ENCODE results near the gene RASA3.
"Not testable (repeated sequence)": the region's sequence is repeated elsewhere in the genome, so short reads cannot be mapped to it uniquely, and the experiment has no call there.

Gene RASA3

DNA sequence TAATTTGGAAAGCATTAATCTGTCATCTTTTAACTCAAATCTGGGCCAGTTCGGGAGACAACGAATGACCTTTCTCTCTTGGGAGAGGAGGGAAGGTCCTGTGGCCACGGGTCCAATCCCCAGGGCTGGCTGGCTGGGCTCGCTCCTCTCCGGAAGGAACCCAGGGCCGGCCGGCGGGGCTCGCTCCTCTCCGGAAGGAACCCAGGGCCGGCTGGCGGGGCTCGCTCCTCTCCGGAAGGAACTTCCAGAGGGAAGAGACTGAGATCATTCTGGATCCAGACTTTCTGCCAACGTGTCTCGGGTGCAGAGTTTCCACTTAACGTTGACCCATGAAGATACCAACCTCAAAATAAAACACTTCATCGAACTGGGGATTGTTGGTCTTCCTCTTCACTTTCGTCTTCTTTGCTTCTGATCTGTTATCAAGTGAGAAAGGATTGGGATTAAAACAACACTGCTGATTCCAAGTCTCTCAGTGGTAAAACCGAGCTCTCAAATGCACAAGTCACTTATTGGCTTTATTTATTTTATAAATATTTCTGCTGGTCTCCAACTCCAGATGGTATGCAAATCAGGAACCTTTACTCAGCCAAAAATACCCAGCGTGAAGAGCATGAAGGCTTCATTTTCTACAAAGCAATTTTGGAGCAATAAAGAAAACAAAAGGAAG lies 105.2 kb downstream of the RASA3 start:
- DNase-seq, result no peak

DNA sequence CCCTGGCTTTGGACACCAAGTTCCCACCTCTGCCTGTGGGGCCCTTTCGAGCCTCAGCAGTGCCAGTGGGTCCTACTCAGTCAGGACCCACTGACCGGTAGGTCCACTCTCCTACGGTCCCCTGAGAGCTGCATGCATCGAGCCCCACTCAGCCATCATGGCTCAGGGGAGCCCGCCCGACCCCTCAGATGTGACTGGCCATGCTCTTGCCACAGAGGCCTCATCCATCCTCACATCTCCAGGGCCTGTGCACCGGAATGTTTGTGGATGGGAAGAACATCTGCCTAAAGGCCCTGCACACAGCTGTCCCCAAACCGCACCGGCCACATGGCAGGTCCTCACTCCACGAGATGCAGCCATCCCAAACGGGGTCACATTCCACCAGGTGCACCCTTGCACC lies 105.9 kb downstream of the RASA3 start:
- no peak for DNase-seq

DNA sequence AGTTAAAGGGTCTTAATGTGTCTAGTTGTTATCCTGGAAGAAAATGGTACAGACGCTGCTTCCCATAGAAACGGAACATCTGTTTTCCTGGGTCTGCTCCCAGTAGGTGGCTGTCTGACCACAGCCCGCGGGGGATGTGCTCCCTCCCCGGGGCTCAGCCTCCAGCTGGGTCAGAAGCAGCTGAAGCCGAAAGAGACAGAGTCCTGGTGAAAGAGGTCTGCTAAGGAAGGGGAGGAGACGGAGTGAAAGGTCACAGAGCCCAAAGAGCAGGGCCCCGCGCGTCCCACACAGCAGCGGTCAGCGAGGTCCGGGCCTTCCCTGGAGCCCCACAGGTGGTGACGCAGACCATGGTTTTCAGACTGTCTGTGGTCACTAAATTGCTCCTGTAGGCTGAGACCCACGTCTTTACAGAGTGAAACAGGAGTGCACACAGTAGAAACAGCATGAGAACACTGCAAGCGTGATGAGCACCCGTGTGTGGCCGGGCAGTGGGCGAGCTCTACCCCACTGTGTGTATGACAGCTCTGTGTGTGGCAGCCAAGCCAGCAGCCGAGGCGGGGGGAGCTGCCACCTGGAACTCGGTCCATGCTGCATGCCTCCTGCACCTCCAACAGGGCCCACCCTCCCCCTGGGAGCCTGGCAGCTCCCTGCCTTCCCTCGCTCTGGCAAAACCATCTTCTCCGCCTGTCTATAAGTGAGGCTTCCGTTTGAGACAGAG lies 106.5 kb downstream of the RASA3 start:
- DNase-seq, result no peak

DNA sequence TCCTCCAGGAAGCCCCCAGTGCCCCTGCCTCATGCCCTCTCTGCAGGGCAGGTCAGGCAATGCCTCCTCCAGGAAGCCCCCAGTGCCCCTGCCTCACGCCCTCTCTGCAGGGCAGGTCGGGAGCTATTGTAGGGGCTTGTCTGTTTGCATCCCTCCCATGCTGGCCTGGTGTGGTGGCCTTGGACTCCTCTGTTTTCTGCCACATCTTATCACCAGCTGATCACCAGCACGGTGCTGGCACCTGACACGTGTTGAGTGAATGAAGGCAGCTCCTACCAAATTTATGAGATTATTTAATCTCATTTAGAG lies 107.1 kb downstream of the RASA3 start:
- no peak for DNase-seq

DNA sequence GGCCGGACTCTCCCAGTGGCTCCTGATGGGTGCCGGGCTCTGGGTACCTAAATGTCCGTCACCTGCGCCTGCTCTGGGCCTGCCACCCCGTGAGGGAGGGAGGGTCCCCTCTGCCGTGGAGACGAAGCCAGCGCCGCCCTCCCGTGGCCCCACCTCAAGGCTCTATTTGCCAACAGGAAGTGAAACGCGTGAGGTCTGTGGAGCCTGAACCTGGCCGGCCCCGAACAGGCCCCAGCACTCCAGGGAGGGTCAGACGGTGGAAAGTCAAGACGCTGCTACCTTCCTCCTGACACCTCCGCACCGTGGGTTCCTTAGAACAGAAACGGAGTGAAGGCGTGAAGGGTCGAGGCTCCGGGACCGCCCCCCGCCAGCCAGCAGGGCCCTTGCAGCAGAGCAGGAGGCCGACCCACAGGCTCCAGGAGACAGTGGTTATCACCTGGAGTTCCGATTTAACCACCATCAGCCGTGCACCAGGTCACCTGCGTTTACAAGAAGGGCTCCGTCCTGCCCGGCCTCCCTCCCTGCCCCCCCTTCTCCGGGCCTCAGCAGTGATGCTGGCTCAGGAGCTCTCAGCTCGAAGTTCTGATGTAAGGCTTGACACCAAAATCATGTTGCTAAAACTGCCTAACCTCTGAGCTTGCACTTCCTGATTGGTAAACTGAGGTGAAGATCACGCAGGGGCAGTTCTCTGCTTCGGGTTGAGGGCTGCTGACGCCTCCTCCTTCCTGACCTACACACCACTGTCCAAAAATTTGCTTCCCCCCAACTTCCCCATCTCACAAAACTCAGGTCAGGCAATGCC lies 107.6 kb downstream of the RASA3 start:
- no peak for DNase-seq

DNA sequence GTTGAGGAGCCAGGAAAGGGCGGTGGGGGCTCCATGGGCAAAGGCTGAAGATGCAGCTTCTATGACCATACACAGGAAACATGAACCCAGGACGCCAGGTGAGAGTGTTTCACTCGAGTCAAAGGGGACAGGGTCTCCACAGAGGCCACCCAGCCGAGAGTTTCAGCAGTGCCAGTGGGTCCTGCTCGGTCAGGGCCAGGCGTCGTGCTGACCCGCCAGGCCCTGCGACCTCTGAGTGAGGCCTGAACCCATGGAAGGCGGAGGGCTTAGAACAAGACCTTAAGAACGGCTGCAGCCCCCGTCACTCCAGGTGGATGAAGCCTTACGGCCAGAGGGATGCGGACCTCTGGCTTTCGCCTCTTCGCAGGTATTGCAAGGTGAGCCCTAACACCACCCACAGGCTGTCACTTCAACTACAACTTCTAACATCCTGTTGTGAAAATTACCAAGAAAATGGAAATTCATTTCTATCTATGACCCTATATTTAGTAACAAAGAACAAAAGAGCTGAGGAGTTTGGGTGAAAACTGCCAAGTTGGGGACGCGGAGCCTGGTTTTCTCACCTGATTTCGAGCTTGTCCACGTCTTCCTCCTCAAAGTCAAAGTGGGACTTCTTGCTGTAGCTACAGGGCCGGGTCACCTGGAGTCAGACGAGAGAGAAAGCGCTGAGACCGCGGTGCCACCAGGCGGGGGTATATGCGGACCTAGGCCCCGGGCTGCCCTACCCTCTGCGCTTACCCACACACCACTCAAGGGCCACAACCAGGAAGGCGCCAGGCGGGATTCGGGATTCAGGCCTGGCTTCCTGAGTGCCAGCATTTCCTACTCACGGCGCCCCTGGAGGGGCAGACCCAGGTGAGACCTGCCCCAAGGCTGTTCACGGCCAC lies 108.5 kb downstream of the RASA3 start:
- no peak for DNase-seq

DNA sequence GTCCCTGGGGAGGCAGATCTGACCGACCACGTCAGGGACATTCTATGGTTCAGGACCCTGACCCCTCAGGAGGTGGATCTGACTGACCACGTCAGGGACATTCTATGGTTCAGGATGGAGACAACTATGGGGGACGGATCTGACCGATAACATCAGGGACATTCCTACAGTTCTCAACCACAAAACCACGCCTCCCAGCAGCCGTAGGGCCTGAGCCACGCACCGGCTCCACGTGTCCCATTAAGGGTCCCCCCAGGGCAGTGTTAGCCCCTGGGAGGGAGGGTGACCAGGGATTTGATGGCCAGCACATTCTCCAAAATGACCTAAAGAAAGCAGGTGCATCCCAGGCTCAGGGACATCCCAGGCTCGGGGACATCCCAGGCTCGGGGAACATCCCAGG lies 109.5 kb downstream of the RASA3 start:
- DNase-seq, result no peak

DNA sequence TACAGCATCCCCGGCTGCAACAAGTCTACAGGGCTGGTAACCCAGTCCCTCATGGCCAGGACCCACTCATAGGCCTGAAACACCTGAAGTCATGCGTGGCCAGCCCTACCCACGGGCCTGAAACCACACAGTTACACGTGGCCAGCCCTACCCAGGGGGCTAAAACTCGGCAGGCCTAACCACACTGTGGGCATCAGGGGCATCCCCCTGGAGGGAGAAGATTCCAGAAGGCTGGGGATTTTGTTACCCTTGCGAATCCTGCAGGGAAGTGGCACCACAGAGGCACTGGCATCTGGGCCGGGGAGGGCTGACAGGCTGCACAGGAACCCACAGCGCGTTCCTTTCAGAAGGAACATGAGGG lies 110.1 kb downstream of the RASA3 start:
- DNase-seq, result no peak

DNA sequence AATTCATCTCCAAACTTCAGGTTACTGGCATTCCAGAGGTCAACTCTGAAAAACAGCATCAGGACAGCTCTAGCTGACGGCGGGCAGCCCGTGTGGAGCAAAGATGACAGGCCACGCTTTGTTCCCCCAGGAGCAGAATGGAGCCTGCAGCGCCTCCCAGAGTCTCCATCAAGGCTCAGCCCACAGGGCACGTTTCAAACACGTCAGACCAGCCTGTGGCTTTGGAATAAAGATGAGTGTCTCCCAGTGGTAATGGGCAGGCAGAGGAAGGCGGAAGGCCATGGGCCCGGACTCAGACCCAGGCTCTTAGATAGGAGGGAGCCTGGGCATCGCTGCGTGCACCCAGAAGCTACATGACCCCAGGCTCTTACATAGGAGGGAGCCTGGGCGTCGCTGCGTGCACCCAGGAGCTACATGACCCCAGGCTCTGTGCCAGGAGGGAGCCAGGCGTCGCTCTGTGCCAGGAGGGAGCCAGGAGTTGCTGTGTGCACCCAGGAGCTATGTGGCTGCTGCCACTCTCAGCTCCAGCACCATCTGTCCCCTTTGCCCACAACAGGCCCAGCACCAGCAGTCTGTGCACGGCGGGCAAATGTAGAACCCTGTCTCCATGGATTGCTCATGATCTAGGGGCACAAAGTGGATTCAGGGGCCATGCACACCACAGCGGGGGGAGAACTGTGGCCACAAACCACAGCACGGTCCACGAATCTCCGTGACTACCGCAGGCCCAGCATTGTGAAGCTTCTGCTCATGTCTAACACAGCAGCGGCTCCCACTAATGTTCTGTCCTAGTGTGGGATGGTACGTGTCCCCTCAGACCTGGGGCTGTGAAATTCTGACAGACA lies 110.7 kb downstream of the RASA3 start:
- no peak for DNase-seq

DNA sequence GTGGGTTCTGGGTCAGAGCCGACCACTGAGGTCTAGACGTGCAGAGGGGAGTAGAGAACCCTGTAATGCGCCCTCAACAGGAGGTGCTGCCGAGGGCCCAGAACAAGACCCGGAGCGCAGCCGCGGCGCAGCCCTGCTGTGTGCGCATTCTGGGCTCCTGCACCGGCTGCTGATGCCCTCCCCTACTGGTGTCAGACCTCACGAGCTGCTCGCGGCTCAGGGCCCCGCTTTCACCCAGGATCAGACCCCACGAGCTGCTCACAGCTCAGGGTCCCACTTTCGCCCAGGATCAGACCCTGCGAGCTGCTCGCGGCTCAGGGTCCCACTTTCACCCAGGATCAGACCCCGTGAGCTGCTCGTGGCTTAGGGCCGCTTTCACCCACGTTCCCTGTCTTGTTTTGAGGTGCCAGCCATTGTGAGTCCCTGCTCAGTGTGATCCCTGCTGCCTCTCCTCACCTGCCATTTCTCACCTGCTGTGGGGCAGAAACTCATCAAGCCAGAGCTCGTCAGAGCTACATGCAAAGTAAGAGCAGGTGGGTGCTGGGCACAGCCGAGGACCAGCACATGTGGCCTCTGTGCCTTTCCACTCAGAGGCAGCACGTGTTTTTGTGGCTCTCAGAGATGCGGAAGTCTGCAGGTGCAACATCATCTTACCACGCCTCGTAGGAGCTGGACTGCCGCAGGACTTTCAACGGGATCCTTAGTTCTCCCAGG lies 111.5 kb downstream of the RASA3 start:
- peak; percentile 32 for DNase-seq

DNA sequence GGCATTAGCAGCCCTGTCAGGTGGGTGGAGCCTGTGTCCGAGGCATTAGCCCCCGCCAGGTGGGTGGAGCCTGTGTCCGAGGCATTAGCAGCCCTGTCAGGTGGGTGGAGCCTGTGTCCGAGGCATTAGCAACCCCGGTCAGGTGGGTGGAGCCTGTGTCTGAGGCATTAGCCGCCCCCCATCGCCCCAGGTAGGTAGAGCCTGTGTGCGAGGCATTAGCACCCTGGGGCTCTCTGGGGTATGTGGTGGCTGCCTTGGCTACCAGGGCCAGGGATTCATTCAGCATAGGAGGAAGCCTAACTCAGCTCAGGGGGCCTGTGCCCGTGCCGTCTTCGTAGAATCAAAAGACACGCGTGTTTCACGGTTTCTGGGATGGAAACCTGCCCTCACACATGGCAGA lies 112.3 kb downstream of the RASA3 start:
- not testable (repeated sequence) for DNase-seq

DNA sequence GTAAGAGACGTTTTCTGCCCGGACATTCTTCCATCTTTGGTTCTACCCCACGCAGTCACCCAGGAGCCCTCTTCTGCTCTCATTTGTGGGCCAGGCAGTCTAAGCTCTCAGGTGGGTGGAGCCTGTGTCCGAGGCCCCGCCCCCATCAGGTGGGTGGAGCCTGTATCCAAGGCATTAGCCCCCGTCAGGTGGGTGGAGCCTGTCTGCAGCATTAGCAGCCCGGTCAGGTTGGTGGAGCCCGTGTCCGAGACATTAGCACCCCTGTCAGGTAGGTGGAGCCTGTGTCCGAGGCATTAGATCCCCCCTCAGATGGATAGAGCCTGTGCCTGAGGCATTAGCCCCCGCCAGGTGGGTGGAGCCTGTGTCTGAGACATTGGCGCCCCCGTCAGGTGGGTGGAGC lies 113.1 kb downstream of the RASA3 start:
- DNase-seq, result no peak

DNA sequence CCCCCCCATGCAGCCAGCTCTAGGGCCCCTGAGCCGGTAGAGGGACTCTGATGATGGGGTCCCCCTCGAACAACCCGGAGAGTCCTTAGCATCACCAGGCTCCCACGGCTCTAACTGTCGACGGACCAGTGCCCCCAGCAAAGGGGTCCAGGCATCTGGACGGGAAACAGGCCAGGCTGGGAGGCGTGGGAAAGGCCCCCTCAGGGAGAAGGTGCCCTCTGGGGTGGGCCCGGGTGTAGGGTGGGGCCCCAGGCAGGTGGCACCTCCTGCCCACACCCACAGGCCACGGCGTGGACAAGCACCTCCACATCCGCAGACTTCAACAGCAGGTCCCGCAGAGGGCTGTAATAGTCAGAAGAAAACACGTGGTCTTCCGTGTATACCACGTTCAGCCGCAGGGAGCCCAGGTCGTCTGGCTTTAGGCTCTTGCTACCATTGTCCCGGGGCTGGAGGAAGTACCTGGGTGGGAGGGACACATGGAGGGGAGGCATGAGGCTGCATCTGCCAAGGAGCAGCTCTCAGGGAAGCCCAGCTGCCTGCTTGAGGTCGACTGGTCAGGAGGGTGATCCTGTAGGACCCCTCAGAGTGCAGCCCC lies 113.9 kb downstream of the RASA3 start:
- DNase-seq, result no peak

DNA sequence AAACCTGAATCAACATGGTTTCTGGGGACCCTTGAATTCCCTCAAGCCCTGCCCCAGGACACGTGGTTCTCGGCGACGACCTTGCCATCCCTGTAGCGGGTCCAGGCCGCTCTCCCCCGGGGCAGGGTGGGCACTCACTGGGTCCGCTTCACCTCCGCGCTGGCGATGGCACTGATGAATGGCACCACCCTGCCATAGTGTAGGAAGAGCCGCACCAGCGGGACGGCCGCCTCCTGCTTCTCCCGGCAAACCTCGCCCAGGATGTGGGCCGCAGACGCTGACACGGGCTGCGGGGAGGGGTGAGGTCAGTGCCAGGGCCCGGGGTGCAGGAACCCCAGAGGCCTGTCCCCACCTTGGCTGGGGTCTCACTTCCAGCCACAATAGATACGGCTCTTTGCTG lies 114.5 kb downstream of the RASA3 start:
- DNase-seq, result no peak

DNA sequence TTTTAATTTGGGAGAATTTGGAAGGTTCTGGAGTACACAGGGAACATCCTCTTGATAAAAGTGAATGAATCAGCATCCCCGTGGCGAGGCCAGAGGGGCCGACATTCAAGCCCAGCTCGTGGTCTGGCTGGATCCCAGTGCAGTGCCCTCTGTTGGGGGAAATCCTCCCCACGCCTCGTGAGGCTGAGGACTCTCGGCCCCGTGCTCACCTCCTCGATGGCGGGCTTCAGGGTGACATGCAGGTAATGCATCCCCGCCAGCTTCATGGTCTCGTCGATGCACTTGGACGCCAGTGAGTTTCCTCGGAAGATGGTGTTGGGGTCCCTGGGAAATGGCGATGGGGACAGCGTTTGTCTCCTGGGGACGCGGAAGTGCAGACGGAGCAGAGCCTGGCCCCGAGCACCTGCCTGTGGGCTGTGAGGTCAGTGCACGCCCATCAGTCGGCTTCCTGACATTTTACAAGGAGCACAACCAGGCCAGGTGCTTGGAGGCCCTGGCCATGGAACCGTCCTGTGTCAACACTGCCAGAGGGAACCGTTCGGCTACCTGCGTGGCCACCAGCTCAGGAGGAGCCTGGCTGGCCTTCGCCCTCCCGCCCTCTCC lies 115.3 kb downstream of the RASA3 start:
- DNase-seq, result no peak

DNA sequence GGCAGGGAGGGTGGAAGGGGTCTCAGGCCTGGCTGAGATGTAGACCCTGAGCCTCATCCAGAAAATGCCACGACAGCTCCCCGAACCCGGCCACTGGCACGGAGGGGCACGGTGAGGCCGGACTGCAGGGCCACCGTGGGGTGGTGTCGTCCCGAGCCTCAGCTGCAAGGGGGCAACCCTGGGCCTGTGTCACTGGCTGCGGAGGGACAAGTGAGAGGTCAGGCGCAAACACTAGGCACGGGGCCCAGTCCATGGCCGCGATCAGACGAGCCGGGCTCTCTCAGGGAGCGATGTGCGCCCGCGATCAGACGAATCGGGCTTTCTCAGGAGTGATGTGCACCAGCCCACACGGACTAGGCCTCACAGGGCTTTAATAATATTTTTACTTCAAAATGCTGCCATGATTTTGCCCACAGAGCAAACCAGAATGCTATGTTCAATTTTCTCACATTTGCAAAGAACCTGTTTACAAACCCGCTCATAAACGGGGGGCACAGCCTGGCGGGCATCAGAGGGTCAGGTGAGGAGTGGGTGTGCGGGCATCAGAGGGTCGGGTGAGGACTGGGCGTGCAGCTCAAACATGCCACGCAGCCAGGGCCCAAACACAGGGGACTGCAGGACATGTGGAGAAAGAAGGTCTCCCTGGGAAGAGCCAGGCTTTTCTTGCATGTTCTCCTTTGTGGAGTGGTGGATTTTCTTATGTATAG lies 115.9 kb downstream of the RASA3 start:
- DNase-seq, result no peak

DNA sequence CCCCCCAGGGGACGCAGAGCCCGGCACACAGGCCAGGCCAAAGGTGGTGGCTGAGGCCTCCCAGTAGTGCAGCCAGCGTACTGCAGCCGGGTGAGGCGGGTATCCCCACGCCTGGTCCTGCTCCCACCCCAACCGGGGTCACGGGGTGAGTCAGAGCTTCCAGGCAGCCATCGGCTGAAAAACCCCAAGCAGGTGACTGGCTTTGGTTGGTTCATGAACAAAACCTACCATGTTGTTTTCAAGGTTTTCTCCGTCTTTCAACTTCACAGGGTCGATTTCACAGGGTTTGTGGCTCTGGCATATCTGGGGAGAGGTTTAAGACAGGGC lies 116.5 kb downstream of the RASA3 start:
- DNase-seq, result no peak

DNA sequence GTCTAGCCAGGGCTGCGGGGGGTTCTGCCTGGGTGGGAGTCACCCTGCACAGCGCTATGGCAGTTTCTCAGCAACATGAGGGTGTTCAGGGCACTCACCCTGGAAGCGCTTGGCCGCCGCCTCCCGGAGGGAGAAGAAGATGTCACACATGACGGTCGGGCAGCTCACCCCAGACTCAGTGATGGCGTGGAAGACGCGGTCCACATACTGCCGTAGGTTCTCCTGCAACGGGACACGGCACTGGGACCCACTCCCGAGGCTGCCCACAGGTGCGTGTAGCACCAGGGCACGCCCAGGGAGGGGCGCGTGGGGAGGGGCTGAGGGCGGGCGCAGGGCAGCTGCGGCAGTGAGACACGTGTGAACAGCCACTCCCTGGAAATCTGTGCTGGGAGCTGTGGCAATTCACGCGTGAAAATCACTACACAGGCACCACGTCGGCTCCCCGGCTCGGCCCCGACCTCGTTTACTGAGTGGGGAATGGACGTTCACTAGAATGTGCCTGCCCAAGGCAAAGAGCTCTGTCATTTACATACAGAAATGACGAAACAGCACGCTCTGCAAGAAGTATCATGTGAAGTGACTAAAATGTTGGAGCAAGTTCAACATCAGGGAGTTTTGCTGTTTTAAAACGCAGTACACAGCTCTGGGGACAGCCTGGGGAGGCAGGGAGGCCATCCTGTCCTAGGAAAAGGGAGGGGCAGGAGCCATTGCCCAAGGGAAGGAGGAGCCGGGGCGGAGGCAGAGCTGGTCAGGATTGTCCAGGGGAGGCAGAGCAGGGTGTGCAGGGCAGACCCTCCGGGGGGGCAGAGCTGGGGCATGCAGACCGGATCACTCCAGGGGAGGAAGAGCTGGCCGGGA lies 117.1 kb downstream of the RASA3 start:
- no peak for DNase-seq

DNA sequence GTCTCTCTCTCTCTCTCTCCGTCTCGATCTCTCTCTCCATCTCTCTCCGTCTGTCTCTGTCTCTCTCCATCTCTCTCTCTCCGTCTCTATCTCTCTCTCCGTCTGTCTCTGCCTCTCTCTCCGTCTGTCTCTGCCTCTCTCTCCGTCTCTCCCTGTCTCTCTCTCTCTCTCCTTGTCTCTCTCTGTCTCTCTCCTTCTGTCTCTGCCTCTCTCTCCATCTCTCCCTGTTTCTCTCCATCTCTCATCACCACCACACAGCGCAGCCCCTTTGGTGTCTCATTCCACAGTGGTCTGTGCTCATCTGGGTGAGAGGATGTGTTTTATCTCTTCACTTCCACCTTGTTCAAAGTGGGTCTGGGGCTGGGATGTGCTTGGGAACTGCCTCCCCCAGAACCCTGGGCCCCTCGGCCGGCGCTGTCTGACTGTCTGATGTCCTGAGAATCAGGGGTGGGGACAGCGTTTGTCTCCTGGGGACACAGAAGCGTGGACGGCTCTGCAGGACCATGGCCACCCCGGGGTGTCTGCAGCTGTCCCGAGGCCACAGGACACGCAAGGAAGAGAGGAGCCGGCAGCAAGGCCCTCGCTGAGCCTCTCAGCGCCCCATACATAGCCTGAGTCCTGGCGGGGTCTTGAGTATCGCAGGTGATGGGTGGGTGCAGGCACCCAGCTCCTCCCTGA lies 118.3 kb downstream of the RASA3 start:
- DNase-seq, result no peak

All from NCI-H1417 treated with DMSO at 0.1 percent for 48 hours (cell line).